GM23338 (cell line): Measurements from ENCODE around the gene GTSF1L. TPM values are rescaled to one million over a fixed set of nuclear protein-coding genes. Genes with fewer than 3 reads are reported as not detected.

Experiments
- CREB1 ChIP-seq: fragments of 250-450 bp; sonication (Bioruptor Pico); IDR thresholded peaks from 2 replicates; pipeline ENCODE4 v1.5.0; 2020; ENCODE audit warnings: low read depth, mild to moderate bottlenecking, moderate library complexity
- ETS1 ChIP-seq: IDR thresholded peaks from 2 replicates; pipeline ENCODE4 v1.6.1; 2016; ENCODE audit warnings: antibody characterized with exemption
- EZH2phosphoT487 ChIP-seq: fragments of 200-600 bp; sonication (generic); IDR thresholded peaks from one replicate; pipeline ENCODE4 v1.8.1; 2018; ENCODE audit warnings: antibody characterized with exemption; ENCODE audit not compliant: unreplicated experiment
- NANOG ChIP-seq: IDR thresholded peaks from 2 replicates; pipeline ENCODE4 v1.6.1; 2016; ENCODE audit warnings: antibody characterized with exemption, borderline replicate concordance
- STAT1 ChIP-seq: IDR thresholded peaks from one replicate; pipeline ENCODE4 v1.6.1; 2016; ENCODE audit warnings: antibody characterized with exemption; ENCODE audit not compliant: unreplicated experiment
- ZNF114 ChIP-seq: fragments of 250-450 bp; sonication (Bioruptor Pico); IDR thresholded peaks from 2 replicates; pipeline ENCODE4 v1.5.0; 2020; ENCODE audit warnings: mild to moderate bottlenecking, moderate library complexity
- polyA plus RNA-seq: library from polyadenylated mRNA; unstranded; fragments of >200 nt; fragmentation: Nextera tagmentation; extraction: Ambion mirVana; gene quantifications from 2 replicates; pipeline ENCODE4 v1.2.1, GENCODE V29; 2016
- total RNA-seq: library from RNA; depleted of rRNA; stranded (reverse); fragments of >200 nt; shearing (Covaris generic); gene quantifications from 2 replicates; pipeline ENCODE4 v1.2.3, GENCODE V29; 2014
- TF ChIP-seq, protein P1 (sequence below): fragments of 250-450 bp; sonication (Bioruptor Pico); IDR thresholded peaks from 2 replicates; pipeline ENCODE4 v1.5.0; 2020; ENCODE audit warnings: mild to moderate bottlenecking, moderate library complexity
- TF ChIP-seq, protein P2 (sequence below): IDR thresholded peaks from one replicate; pipeline ENCODE4 v1.6.1; 2018; ENCODE audit warnings: antibody characterized with exemption; ENCODE audit not compliant: unreplicated experiment
- TF ChIP-seq, protein P3 (sequence below), 2 experiments: fragments of 200-600 bp in 1 of 2; sonication (generic) in 1 of 2; conservative IDR thresholded peaks; 2 replicates each; pipeline versions ENCODE4 v1.5.1 to v1.6.1; 2016 to 2017; ENCODE audit warnings: antibody characterized with exemption in 2 of 2, low read depth in 2 of 2, mild to moderate bottlenecking in 2 of 2, moderate library complexity in 1 of 2

GTSF1L gene
- total and polyA plus RNA-seq, 2 experiments from 2014 or later, result not detected

GRCh38 chr20:43750774-43751166 is 24.0 kb upstream of the GTSF1L start (continued):
- TF ChIP-seq, protein P1, sequence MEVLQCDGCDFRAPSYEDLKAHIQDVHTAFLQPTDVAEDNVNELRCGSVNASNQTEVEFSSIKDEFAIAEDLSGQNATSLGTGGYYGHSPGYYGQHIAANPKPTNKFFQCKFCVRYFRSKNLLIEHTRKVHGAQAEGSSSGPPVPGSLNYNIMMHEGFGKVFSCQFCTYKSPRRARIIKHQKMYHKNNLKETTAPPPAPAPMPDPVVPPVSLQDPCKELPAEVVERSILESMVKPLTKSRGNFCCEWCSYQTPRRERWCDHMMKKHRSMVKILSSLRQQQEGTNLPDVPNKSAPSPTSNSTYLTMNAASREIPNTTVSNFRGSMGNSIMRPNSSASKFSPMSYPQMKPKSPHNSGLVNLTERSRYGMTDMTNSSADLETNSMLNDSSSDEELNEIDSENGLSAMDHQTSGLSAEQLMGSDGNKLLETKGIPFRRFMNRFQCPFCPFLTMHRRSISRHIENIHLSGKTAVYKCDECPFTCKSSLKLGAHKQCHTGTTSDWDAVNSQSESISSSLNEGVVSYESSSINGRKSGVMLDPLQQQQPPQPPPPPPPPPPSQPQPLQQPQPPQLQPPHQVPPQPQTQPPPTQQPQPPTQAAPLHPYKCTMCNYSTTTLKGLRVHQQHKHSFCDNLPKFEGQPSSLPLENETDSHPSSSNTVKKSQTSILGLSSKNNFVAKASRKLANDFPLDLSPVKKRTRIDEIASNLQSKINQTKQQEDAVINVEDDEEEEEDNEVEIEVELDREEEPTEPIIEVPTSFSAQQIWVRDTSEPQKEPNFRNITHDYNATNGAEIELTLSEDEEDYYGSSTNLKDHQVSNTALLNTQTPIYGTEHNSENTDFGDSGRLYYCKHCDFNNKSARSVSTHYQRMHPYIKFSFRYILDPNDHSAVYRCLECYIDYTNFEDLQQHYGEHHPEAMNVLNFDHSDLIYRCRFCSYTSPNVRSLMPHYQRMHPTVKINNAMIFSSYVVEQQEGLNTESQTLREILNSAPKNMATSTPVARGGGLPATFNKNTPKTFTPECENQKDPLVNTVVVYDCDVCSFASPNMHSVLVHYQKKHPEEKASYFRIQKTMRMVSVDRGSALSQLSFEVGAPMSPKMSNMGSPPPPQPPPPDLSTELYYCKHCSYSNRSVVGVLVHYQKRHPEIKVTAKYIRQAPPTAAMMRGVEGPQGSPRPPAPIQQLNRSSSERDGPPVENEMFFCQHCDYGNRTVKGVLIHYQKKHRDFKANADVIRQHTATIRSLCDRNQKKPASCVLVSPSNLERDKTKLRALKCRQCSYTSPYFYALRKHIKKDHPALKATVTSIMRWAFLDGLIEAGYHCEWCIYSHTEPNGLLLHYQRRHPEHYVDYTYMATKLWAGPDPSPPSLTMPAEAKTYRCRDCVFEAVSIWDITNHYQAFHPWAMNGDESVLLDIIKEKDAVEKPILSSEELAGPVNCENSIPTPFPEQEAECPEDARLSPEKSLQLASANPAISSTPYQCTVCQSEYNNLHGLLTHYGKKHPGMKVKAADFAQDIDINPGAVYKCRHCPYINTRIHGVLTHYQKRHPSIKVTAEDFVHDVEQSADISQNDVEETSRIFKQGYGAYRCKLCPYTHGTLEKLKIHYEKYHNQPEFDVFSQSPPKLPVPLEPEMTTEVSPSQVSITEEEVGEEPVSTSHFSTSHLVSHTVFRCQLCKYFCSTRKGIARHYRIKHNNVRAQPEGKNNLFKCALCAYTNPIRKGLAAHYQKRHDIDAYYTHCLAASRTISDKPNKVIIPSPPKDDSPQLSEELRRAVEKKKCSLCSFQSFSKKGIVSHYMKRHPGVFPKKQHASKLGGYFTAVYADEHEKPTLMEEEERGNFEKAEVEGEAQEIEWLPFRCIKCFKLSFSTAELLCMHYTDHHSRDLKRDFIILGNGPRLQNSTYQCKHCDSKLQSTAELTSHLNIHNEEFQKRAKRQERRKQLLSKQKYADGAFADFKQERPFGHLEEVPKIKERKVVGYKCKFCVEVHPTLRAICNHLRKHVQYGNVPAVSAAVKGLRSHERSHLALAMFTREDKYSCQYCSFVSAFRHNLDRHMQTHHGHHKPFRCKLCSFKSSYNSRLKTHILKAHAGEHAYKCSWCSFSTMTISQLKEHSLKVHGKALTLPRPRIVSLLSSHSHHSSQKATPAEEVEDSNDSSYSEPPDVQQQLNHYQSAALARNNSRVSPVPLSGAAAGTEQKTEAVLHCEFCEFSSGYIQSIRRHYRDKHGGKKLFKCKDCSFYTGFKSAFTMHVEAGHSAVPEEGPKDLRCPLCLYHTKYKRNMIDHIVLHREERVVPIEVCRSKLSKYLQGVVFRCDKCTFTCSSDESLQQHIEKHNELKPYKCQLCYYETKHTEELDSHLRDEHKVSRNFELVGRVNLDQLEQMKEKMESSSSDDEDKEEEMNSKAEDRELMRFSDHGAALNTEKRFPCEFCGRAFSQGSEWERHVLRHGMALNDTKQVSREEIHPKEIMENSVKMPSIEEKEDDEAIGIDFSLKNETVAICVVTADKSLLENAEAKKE, result no peak
- TF ChIP-seq, protein P2, sequence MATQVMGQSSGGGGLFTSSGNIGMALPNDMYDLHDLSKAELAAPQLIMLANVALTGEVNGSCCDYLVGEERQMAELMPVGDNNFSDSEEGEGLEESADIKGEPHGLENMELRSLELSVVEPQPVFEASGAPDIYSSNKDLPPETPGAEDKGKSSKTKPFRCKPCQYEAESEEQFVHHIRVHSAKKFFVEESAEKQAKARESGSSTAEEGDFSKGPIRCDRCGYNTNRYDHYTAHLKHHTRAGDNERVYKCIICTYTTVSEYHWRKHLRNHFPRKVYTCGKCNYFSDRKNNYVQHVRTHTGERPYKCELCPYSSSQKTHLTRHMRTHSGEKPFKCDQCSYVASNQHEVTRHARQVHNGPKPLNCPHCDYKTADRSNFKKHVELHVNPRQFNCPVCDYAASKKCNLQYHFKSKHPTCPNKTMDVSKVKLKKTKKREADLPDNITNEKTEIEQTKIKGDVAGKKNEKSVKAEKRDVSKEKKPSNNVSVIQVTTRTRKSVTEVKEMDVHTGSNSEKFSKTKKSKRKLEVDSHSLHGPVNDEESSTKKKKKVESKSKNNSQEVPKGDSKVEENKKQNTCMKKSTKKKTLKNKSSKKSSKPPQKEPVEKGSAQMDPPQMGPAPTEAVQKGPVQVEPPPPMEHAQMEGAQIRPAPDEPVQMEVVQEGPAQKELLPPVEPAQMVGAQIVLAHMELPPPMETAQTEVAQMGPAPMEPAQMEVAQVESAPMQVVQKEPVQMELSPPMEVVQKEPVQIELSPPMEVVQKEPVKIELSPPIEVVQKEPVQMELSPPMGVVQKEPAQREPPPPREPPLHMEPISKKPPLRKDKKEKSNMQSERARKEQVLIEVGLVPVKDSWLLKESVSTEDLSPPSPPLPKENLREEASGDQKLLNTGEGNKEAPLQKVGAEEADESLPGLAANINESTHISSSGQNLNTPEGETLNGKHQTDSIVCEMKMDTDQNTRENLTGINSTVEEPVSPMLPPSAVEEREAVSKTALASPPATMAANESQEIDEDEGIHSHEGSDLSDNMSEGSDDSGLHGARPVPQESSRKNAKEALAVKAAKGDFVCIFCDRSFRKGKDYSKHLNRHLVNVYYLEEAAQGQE, result no peak
- TF ChIP-seq CREB1 (CRISPR knock-in tag) (no peak), EZH2phosphoT487 (no peak), ZNF114 (no peak), ETS1 (no peak), NANOG (no peak), STAT1 (no peak)
- TF ChIP-seq, protein P3, sequence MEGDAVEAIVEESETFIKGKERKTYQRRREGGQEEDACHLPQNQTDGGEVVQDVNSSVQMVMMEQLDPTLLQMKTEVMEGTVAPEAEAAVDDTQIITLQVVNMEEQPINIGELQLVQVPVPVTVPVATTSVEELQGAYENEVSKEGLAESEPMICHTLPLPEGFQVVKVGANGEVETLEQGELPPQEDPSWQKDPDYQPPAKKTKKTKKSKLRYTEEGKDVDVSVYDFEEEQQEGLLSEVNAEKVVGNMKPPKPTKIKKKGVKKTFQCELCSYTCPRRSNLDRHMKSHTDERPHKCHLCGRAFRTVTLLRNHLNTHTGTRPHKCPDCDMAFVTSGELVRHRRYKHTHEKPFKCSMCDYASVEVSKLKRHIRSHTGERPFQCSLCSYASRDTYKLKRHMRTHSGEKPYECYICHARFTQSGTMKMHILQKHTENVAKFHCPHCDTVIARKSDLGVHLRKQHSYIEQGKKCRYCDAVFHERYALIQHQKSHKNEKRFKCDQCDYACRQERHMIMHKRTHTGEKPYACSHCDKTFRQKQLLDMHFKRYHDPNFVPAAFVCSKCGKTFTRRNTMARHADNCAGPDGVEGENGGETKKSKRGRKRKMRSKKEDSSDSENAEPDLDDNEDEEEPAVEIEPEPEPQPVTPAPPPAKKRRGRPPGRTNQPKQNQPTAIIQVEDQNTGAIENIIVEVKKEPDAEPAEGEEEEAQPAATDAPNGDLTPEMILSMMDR (conservative IDR thresholded peaks at IDR 0.05; ENCODE audit: low read depth in 2 of 2), result no peak
